Kidney (tissue), 14 donors: ENCODE results near the gene MCL1. TPM values are rescaled to one million over a fixed set of nuclear protein-coding genes. Genes with fewer than 3 reads are reported as not detected.
"Not testable (repeated sequence)": the region's sequence is repeated elsewhere in the genome, so short reads cannot be mapped to it uniquely, and the experiment has no call there.

ENCODE experiments used
- DNase-seq, 5 donors: peaks; one replicate each; pipeline ENCODE4 v3.0.0-alpha.2; 2013 to 2020
- FAIRE-seq: peaks from 2 replicates; lab custom pipeline; 2012; peaks lifted over from hg19 to GRCh38; lab: Jason Lieb, UNC
- H3K27ac ChIP-seq, 2 donors: one replicate each; pipeline ENCODE4 v1.7.0; 2013; ENCODE audit warnings: low read depth in 2 of 2, low read length in 2 of 2, inconsistent platforms in 1 of 2
- H3K27me3 ChIP-seq: one replicate; pipeline ENCODE4 v1.7.1; 2013; ENCODE audit warnings: low read length, inconsistent platforms; ENCODE audit not compliant: control insufficient read depth, insufficient read depth
- H3K36me3 ChIP-seq, 3 donors: one replicate each; pipeline versions ENCODE4 v1.7.0 to v1.7.1; 2013; ENCODE audit warnings: low read length in 3 of 3, control low read depth in 1 of 3, inconsistent platforms in 1 of 3; ENCODE audit not compliant: insufficient read depth in 3 of 3, control insufficient read depth in 2 of 3
- H3K4me1 ChIP-seq, 3 donors: one replicate each; pipeline versions ENCODE4 v1.7.0 to v1.7.1; 2013; ENCODE audit warnings: low read length in 3 of 3, inconsistent platforms in 1 of 3, low read depth in 1 of 3; ENCODE audit not compliant: control insufficient read depth in 2 of 3, insufficient read depth in 2 of 3
- H3K4me3 ChIP-seq, 3 donors: one replicate each; pipeline versions ENCODE4 v1.7.0 to v1.8.1; 2013; ENCODE audit warnings: low read length in 3 of 3, control low read depth in 1 of 3, inconsistent platforms in 1 of 3
- H3K9ac ChIP-seq, 3 donors: one replicate each; pipeline versions ENCODE4 v1.7.0 to v1.7.1; 2013; ENCODE audit warnings: low read length in 3 of 3, control low read depth in 1 of 3, inconsistent platforms in 1 of 3
- H3K9me3 ChIP-seq, 3 donors: one replicate each; pipeline versions ENCODE4 v1.7.0 to v1.7.1; 2013; ENCODE audit warnings: low read length in 3 of 3, control low read depth in 1 of 3, inconsistent platforms in 1 of 3; ENCODE audit not compliant: control insufficient read depth in 2 of 3, insufficient read depth in 1 of 3
- CTCF ChIP-seq: IDR thresholded peaks from 3 replicates; pipeline ENCODE4 v1.5.1; 2012; ENCODE audit warnings: mild to moderate bottlenecking, moderate library complexity, borderline replicate concordance; ENCODE audit not compliant: insufficient read depth; ENCODE audit errors: extremely low read depth
- intact Hi-C: fragments of 100-400 bp; cut with DNase I; formaldehyde crosslinking; loops from one replicate; pipeline ENCODE4 v1.11.1; 2022
- polyA plus RNA-seq: library from polyadenylated mRNA; stranded (reverse); fragments of 350-450 nt; fragmentation: Illumina TruSeq; extraction: RNeasy Lipid Tissue Mini Kit (QIAGEN cat#74804); gene quantifications from one replicate; pipeline ENCODE4 v1.2.3, GENCODE V29; 2014; ENCODE audit warnings: low read depth, low replicate concordance; ENCODE audit not compliant: insufficient read depth
- total RNA-seq: library from RNA; stranded (reverse); fragmentation: NEBNext Ultra II Directional; extraction: Animal tissue kit (Norgen Biotek cat#: 25700); gene quantifications from one replicate; pipeline ENCODE4 v1.2.1, GENCODE V29; 2021
- donor health status: control.
- donor health status: control.
- donor health status: control.
- donor health status: control.
- donor health status: control.
- donor health status: DM: yes; HTN: yes; CAD: no.
- donor health status: Normal renal cell carcinoma (clear cell type).

MCL1 gene
- total and polyA plus RNA-seq, 2 donors from 2014 or later, result 79.5 to 253 TPM

GRCh38 chr1:150596976-150597375 is 17.6 kb upstream of the MCL1 start:
- H3K9me3 ChIP-seq, result no peaks in the 10 kb centered on the region
- FAIRE-seq, result no peak
- no peak overlapping the region for H3K9ac ChIP-seq
- H3K27me3 ChIP-seq, result no peaks in the 10 kb centered on the region
- no peak for TF ChIP-seq CTCF
- H3K4me1 ChIP-seq, result no peaks in the 10 kb centered on the region
- intact Hi-C loops, result no loop called here
- DNase-seq, result no peak
- no peak overlapping the region for H3K4me3 ChIP-seq
- H3K36me3 ChIP-seq, result peaks cover 0 to 4% (median 0%) of the 10 kb centered on the region in 3 donors
- no peak overlapping the region for H3K27ac ChIP-seq

- Histone ChIP-seq H3K27ac (no peak overlapping the region), H3K9ac (no peak overlapping the region), H3K36me3 (peaks cover 0 to 4% (median 0%) of the 10 kb centered on the region in 3 donors), H3K9me3 (no peaks in the 10 kb centered on the region), H3K4me1 (no peaks in the 10 kb centered on the region), H3K27me3 (no peaks in the 10 kb centered on the region), H3K4me3 (no peak overlapping the region)
- DNase-seq, result no peak
- TF ChIP-seq CTCF, result no peak
- intact Hi-C loops, result no loop called here
- FAIRE-seq, result no peak
Observed at GRCh38 chr1:150596095-150596892, 16.9 kb upstream of the MCL1 start.

GRCh38 chr1:150582371-150582770 is 3.0 kb upstream of the MCL1 start:
- no peaks in the 10 kb centered on the region for H3K9me3 ChIP-seq
- H3K36me3 ChIP-seq, result peaks cover 0 to 14% (median 4%) of the 10 kb centered on the region in 3 donors
- FAIRE-seq (no peak), DNase-seq (no peak)
- no peak overlapping the region for H3K4me3 ChIP-seq
- no peak overlapping the region for H3K27ac ChIP-seq
- H3K4me1 ChIP-seq, result peaks cover 3 to 7% (median 6%) of the 10 kb centered on the region in 3 donors
- intact Hi-C loops, result no loop called here
- TF ChIP-seq CTCF, result no peak
- H3K9ac ChIP-seq, result no peak overlapping the region
- no peaks in the 10 kb centered on the region for H3K27me3 ChIP-seq

- H3K9me3 ChIP-seq, H3K9ac ChIP-seq, FAIRE-seq, H3K27me3 ChIP-seq, intact Hi-C loops, H3K27ac ChIP-seq, DNase-seq, H3K4me1 ChIP-seq, H3K4me3 ChIP-seq: not testable (repeated sequence)
- peaks cover 3 to 18% (median 6%) of the 10 kb centered on the region in 3 donors for H3K36me3 ChIP-seq
Observed at GRCh38 chr1:150581962-150582361, 2.6 kb upstream of the MCL1 start.

GRCh38 chr1:150581437-150581836 is 2.0 kb upstream of the MCL1 start:
- peaks cover 5 to 23% (median 7%) of the 10 kb centered on the region in 3 donors for H3K36me3 ChIP-seq
- H3K4me3 ChIP-seq, intact Hi-C loops, H3K27ac ChIP-seq, H3K4me1 ChIP-seq, H3K9ac ChIP-seq, DNase-seq, FAIRE-seq, H3K27me3 ChIP-seq, H3K9me3 ChIP-seq: not testable (repeated sequence)

GRCh38 chr1:150580966-150581365 is 1.6 kb upstream of the MCL1 start:
- H3K9ac ChIP-seq, H3K4me3 ChIP-seq, H3K4me1 ChIP-seq, H3K27me3 ChIP-seq, H3K9me3 ChIP-seq, FAIRE-seq, intact Hi-C loops, H3K27ac ChIP-seq, DNase-seq: not testable (repeated sequence)
- H3K36me3 ChIP-seq, result peaks cover 6 to 28% (median 11%) of the 10 kb centered on the region in 3 donors
